Tibial nerve (tissue), 4 donors: ENCODE results near the gene MLX. TPM values are rescaled to one million over a fixed set of nuclear protein-coding genes. Genes with fewer than 3 reads are reported as not detected.

Experiments
- DNase-seq, 2 donors: peaks; one replicate each; pipeline ENCODE4 v3.0.0-alpha.2; 2019; ENCODE audit warnings: low spot score in 2 of 2
- H3K27ac ChIP-seq, 4 donors: fragments of 200-600 bp; sonication (generic) in 3 of 4; one replicate each; pipeline ENCODE4 v1.5.1; 2017 to 2019; ENCODE audit warnings: mild to moderate bottlenecking in 1 of 4
- H3K27me3 ChIP-seq, 2 donors: fragments of 200-600 bp; sonication (generic) in 1 of 2; one replicate each; pipeline versions ENCODE4 v1.5.1 to v1.6.0; 2017 to 2019
- H3K36me3 ChIP-seq, 3 donors: fragments of 200-600 bp; sonication (generic); one replicate each; pipeline ENCODE4 v1.5.1; 2018 to 2019
- H3K4me1 ChIP-seq, 4 donors: fragments of 200-600 bp; sonication (generic) in 3 of 4; one replicate each; pipeline ENCODE4 v1.5.1; 2017 to 2019
- H3K4me3 ChIP-seq, 4 donors: fragments of 200-600 bp; sonication (generic) in 3 of 4; one replicate each; pipeline ENCODE4 v1.5.1; 2017 to 2019; ENCODE audit warnings: mild to moderate bottlenecking in 1 of 4, moderate library complexity in 1 of 4
- H3K9me3 ChIP-seq, 4 donors: fragments of 200-600 bp; sonication (generic) in 3 of 4; one replicate each; pipeline ENCODE4 v1.5.1; 2017 to 2019
- EP300 ChIP-seq, 2 donors: sonication (generic); formaldehyde crosslinking; IDR thresholded peaks; one replicate each; pipeline ENCODE4 v1.6.1; 2017; ENCODE audit warnings: antibody characterized with exemption in 2 of 2, mild to moderate bottlenecking in 1 of 2
- POLR2A ChIP-seq, 2 donors: fragments of 450-650 bp; IDR thresholded peaks; one replicate each; pipeline ENCODE4 v1.6.1; 2017; ENCODE audit warnings: antibody characterized with exemption in 2 of 2, mild to moderate bottlenecking in 2 of 2, moderate library complexity in 2 of 2
- WGBS, 2 donors: methylation state at CpG; one replicate each; pipeline ENCODE4 v1.1.5; 2018; 5-methylcytosine and 5-hydroxymethylcytosine counted together
- total RNA-seq, 4 donors: library from RNA; depleted of rRNA; stranded (reverse); fragments of >200 nt; gene quantifications; one replicate each; pipeline ENCODE4 v1.1.0, GENCODE V29; 2016
- TF ChIP-seq, protein P1 (sequence below), 5 experiments: fragments of 200-600 bp in 3 of 5; fragments of 450-650 bp in 2 of 5; sonication (generic) in 3 of 5; IDR thresholded peaks; one replicate each; pipeline ENCODE4 v1.5.1; 2016 to 2019; ENCODE audit warnings: antibody characterized with exemption in 5 of 5, mild to moderate bottlenecking in 3 of 5, moderate library complexity in 2 of 5

MLX gene, protein sequence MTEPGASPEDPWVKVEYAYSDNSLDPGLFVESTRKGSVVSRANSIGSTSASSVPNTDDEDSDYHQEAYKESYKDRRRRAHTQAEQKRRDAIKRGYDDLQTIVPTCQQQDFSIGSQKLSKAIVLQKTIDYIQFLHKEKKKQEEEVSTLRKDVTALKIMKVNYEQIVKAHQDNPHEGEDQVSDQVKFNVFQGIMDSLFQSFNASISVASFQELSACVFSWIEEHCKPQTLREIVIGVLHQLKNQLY
- total RNA-seq: 10 to 100 TPM; 31.8 to 44.4 (median 39.1) TPM

DNA sequence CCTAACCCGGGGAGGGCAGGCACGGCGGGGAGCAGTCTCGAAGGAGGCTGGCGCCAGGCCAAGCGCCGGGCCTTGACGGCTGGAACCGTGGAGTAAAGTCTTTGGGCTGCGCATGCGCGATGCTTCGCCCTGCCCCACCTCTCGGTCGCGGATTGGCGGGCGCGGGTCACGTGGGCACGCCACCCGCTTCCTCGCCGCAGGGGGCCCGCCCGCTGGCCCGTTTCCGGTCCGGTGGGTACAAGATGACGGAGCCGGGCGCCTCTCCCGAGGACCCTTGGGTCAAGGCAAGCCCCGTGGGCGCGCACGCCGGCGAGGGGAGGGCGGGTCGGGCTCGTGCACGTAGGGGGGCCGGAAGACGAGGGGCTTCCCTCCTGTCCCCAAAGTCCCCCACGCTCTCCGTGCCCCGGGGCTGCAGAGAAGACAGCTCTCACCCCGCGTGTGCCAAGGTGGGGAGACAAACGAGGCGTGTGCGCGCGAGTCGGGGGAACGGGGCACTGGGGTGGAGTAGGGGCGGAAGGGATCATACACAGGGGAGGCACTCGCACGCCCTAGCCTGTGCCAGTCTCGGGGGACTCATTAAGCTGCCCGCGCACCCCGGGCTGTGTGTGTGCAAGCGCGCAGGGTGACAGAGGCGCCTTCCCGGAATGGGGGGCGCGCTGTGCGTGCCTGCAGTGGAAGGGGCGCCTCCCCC is at the start of gene MLX:
Gene MLX, plus strand, starts transcription at position 218 of the 691 bp plus-strand sequence. Its CDS starts 25 bp downstream, at position 243.
- Histone ChIP-seq H3K4me1 (peaks cover 0 to 56% (median 35%) of the 10 kb centered on the region in 4 donors), H3K36me3 (peaks cover 0 to 63% (median 28%) of the 10 kb centered on the region in 3 donors)
- peak; percentile 83 to 92 for TF ChIP-seq EP300 (IDR thresholded peaks at IDR 0.05)
- TF ChIP-seq, protein P1, sequence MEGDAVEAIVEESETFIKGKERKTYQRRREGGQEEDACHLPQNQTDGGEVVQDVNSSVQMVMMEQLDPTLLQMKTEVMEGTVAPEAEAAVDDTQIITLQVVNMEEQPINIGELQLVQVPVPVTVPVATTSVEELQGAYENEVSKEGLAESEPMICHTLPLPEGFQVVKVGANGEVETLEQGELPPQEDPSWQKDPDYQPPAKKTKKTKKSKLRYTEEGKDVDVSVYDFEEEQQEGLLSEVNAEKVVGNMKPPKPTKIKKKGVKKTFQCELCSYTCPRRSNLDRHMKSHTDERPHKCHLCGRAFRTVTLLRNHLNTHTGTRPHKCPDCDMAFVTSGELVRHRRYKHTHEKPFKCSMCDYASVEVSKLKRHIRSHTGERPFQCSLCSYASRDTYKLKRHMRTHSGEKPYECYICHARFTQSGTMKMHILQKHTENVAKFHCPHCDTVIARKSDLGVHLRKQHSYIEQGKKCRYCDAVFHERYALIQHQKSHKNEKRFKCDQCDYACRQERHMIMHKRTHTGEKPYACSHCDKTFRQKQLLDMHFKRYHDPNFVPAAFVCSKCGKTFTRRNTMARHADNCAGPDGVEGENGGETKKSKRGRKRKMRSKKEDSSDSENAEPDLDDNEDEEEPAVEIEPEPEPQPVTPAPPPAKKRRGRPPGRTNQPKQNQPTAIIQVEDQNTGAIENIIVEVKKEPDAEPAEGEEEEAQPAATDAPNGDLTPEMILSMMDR (IDR thresholded peaks at IDR 0.05): peak in 1 of 5 experiments; percentile 35
- TF ChIP-seq POLR2A (IDR thresholded peaks at IDR 0.05): peak; percentile 7 to 51

GRCh38 chr17:42517516-42517915 is 49.4 kb upstream of the MLX start:
- Histone ChIP-seq H3K27me3 (no peaks in the 10 kb centered on the region), H3K36me3 (peaks cover 0 to 23% (median 0%) of the 10 kb centered on the region in 3 donors), H3K27ac (peak overlapping the region; percentile 85 to 94 (median 90)), H3K4me1 (peaks cover 5 to 93% (median 71%) of the 10 kb centered on the region in 4 donors), H3K4me3 (no peak overlapping the region), H3K9me3 (no peaks in the 10 kb centered on the region)
- peak; percentile 90 to 96 for DNase-seq
- TF ChIP-seq EP300 (IDR thresholded peaks at IDR 0.05) (peak; percentile 61 to 70), POLR2A (IDR thresholded peaks at IDR 0.05) (no peak)
- TF ChIP-seq, protein P1 (IDR thresholded peaks at IDR 0.05): peak; percentile 81 to 96 (median 93)
- 7 to 8% methylated on average over 9 of the region's 9 CpGs for WGBS, 2 donors

More for the DNA sequence above, at the start of gene MLX:
- H3K27ac ChIP-seq: peak within 1 kb of the TSS; percentile 81 to 96 (median 94)
- peak; percentile 85 to 88 for DNase-seq
- no peaks in the 10 kb centered on the region for H3K9me3 ChIP-seq
- WGBS, 2 donors: 0 to 1% methylated on average over 35 to 57 of the region's 72 CpGs
- no peaks in the 10 kb centered on the region for H3K27me3 ChIP-seq
- H3K4me3 ChIP-seq: peak within 1 kb of the TSS; percentile 76 to 95 (median 90)

- peak; percentile 40 to 86 for TF ChIP-seq EP300 (IDR thresholded peaks at IDR 0.05)
- TF ChIP-seq, protein P1 (IDR thresholded peaks at IDR 0.05): no peak
- DNase-seq: peak; percentile 69 to 86
- Histone ChIP-seq H3K27me3 (no peaks in the 10 kb centered on the region), H3K9me3 (no peaks in the 10 kb centered on the region), H3K4me1 (peaks cover 5 to 93% (median 70%) of the 10 kb centered on the region in 4 donors), H3K27ac (peak overlapping the region; percentile 85 to 94 (median 90)), H3K4me3 (no peak overlapping the region), H3K36me3 (peaks cover 0 to 23% (median 0%) of the 10 kb centered on the region in 3 donors)
- 31 to 32% methylated on average over 9 of the region's 9 CpGs for WGBS, 2 donors
Measured at GRCh38 chr17:42518046-42518754, 48.7 kb upstream of the MLX start.

DNA sequence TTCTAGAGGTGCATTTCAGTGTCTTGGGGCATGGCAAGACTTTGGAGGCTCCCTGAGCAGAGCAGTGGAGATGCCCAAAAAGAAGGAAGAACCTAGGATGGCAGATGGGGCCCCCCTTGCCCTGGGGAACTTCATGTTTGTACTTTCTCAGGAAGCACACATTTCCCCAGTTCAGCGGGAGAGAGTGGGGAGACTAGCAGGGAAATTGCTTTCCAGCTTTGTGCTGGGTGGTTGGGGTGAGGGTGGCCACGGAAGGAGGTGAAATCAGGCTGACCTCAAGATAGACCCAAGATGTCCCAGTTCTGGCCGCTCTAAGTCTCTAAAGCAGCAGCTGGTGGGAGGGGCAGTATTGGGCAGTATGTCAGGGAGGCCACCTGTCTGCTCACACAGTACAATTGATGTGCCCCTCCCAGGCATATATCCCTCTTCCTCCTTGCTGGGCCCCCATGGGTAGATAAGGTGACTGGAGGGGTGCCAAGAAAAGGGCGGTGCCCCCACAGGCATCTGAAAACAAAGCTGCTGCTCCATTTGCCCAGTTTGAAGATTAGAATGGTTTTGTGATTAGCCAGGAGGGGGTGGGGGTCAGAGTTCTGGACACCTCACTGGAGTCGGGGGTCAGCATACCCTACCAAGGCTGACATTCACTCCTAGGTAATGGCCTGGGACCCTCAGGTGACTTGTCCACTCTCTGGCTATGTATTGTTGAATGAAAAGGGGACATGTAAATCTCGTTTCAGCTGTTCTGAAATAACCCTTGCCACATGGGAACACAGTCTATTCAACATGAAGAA is 48.0 kb upstream of the MLX start:
- Histone ChIP-seq H3K36me3 (peaks cover 0 to 17% (median 0%) of the 10 kb centered on the region in 3 donors), H3K27me3 (no peaks in the 10 kb centered on the region), H3K4me1 (peaks cover 5 to 92% (median 65%) of the 10 kb centered on the region in 4 donors), H3K4me3 (no peak overlapping the region), H3K27ac (peak overlapping the region; percentile 85 to 94 (median 90)), H3K9me3 (no peaks in the 10 kb centered on the region)
- TF ChIP-seq POLR2A (IDR thresholded peaks at IDR 0.05) (no peak), EP300 (IDR thresholded peaks at IDR 0.05) (no peak)
- TF ChIP-seq, protein P1 (IDR thresholded peaks at IDR 0.05): no peak
- peak in 1 of 2 donors; percentile 58 for DNase-seq
- WGBS, 2 donors: 21 to 27% methylated on average over 6 of the region's 6 CpGs
